ENCODE data around the gene ZMYM5.

GRCh38 chr13:19810996-19811881 is 52.2 kb downstream of the ZMYM5 start:
- TF ChIP-seq, protein P1, sequence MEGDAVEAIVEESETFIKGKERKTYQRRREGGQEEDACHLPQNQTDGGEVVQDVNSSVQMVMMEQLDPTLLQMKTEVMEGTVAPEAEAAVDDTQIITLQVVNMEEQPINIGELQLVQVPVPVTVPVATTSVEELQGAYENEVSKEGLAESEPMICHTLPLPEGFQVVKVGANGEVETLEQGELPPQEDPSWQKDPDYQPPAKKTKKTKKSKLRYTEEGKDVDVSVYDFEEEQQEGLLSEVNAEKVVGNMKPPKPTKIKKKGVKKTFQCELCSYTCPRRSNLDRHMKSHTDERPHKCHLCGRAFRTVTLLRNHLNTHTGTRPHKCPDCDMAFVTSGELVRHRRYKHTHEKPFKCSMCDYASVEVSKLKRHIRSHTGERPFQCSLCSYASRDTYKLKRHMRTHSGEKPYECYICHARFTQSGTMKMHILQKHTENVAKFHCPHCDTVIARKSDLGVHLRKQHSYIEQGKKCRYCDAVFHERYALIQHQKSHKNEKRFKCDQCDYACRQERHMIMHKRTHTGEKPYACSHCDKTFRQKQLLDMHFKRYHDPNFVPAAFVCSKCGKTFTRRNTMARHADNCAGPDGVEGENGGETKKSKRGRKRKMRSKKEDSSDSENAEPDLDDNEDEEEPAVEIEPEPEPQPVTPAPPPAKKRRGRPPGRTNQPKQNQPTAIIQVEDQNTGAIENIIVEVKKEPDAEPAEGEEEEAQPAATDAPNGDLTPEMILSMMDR (CRISPR knock-in tag; IDR thresholded peaks at IDR 0.05), result no peak
- TF ChIP-seq MEF2D (CRISPR knock-in tag; IDR thresholded peaks at IDR 0.05), result no peak
- no peak for TF ChIP-seq CBX5 (CRISPR knock-in tag; IDR thresholded peaks at IDR 0.05; ENCODE audit: borderline replicate concordance)
- TF ChIP-seq KAT7 (CRISPR knock-in tag; IDR thresholded peaks at IDR 0.05; ENCODE audit: borderline replicate concordance), result no peak
- TF ChIP-seq ZNF468 (CRISPR knock-in tag; IDR thresholded peaks at IDR 0.05), result no peak
- TF ChIP-seq FOXP1 (IDR thresholded peaks at IDR 0.05), result no peak
- TF ChIP-seq FOXP1 (CRISPR knock-in tag; IDR thresholded peaks at IDR 0.05), result no peak
- TF ChIP-seq EP300 (IDR thresholded peaks at IDR 0.05; ENCODE audit: low read depth in 2 of 2, low read length in 2 of 2), result no peak
- no peak for TF ChIP-seq EP300 (CRISPR knock-in tag; IDR thresholded peaks at IDR 0.05; ENCODE audit: borderline replicate concordance)
- no peak for TF ChIP-seq MXI1 (IDR thresholded peaks at IDR 0.05; ENCODE audit: borderline replicate concordance, low read depth, low read length)
- TF ChIP-seq ZNF274 (CRISPR knock-in tag; IDR thresholded peaks at IDR 0.05), result no peak
- TF ChIP-seq, protein P2, sequence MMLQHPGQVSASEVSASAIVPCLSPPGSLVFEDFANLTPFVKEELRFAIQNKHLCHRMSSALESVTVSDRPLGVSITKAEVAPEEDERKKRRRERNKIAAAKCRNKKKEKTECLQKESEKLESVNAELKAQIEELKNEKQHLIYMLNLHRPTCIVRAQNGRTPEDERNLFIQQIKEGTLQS (CRISPR knock-in tag; IDR thresholded peaks at IDR 0.05), result no peak
- TF ChIP-seq TOPORS (CRISPR knock-in tag; IDR thresholded peaks at IDR 0.05), result no peak

Data from HepG2 (cell line).